Uterus (tissue), 2 donors: Measurements from ENCODE around the gene PTPRG.

Experiments
- CTCF ChIP-seq, 4 experiments: fragments of 200-600 bp in 2 of 4; fragments of 450-650 bp in 2 of 4; sonication (generic) in 2 of 4; IDR thresholded peaks; one replicate each; pipeline ENCODE4 v1.5.1; 2016 to 2019; ENCODE audit warnings: antibody characterized with exemption in 4 of 4, mild to moderate bottlenecking in 2 of 4, moderate library complexity in 1 of 4
- POLR2A ChIP-seq, 2 donors: fragments of 450-650 bp; IDR thresholded peaks; one replicate each; pipeline ENCODE4 v1.6.1; 2016; ENCODE audit warnings: antibody characterized with exemption in 2 of 2, mild to moderate bottlenecking in 1 of 2, moderate library complexity in 1 of 2

- TF ChIP-seq CTCF (IDR thresholded peaks at IDR 0.05) (no peak), POLR2A (IDR thresholded peaks at IDR 0.05) (no peak)
These were observed 124.4 kb downstream of the PTPRG start for GRCh38 chr3:61685755-61686154.
